Liver (tissue), 9 donors: Measurements from ENCODE around the gene NNMT. TPM values are rescaled to one million over a fixed set of nuclear protein-coding genes. Genes with fewer than 3 reads are reported as not detected.

ENCODE experiments used
- DNase-seq: peaks from one replicate; pipeline ENCODE4 v3.0.0-alpha.2; 2017; ENCODE audit warnings: low spot score
- H3K27ac ChIP-seq, 2 donors: one replicate each; pipeline ENCODE4 v1.7.0; 2013; ENCODE audit warnings: inconsistent platforms in 2 of 2, low read length in 2 of 2, control low read depth in 1 of 2, low read depth in 1 of 2, mild to moderate bottlenecking in 1 of 2
- H3K27me3 ChIP-seq, 4 donors: one replicate each; pipeline versions ENCODE4 v1.6.1 to v1.7.0; 2013; ENCODE audit warnings: low read length in 3 of 4, inconsistent platforms in 1 of 4, mild to moderate bottlenecking in 1 of 4, moderate library complexity in 1 of 4; ENCODE audit not compliant: control insufficient read depth in 4 of 4, insufficient read depth in 4 of 4
- H3K36me3 ChIP-seq, 4 donors: one replicate each; pipeline versions ENCODE4 v1.6.1 to v1.7.0; 2013; ENCODE audit warnings: low read length in 3 of 4, mild to moderate bottlenecking in 3 of 4, low read depth in 1 of 4, moderate library complexity in 1 of 4; ENCODE audit not compliant: control insufficient read depth in 4 of 4, insufficient read depth in 3 of 4
- H3K4me1 ChIP-seq, 4 donors: one replicate each; pipeline versions ENCODE4 v1.6.1 to v1.7.0; 2013; ENCODE audit warnings: low read length in 3 of 4, mild to moderate bottlenecking in 3 of 4, moderate library complexity in 1 of 4; ENCODE audit not compliant: control insufficient read depth in 4 of 4, insufficient read depth in 4 of 4
- H3K4me3 ChIP-seq, 3 donors: one replicate each; pipeline versions ENCODE4 v1.6.1 to v1.7.0; 2013; ENCODE audit warnings: low read length in 3 of 3, control low read depth in 1 of 3, low read depth in 1 of 3, mild to moderate bottlenecking in 1 of 3
- H3K9ac ChIP-seq, 2 donors: one replicate each; pipeline ENCODE4 v1.7.0; 2013; ENCODE audit warnings: low read length in 2 of 2, mild to moderate bottlenecking in 2 of 2, moderate library complexity in 2 of 2, control low read depth in 1 of 2, low read depth in 1 of 2
- H3K9me3 ChIP-seq, 4 donors: one replicate each; pipeline versions ENCODE4 v1.6.1 to v1.7.0; 2013; ENCODE audit warnings: low read length in 3 of 4; ENCODE audit not compliant: control insufficient read depth in 4 of 4
- EGR1 ChIP-seq, 2 donors: IDR thresholded peaks; 2 replicates each; pipeline ENCODE4 v1.6.1; 2016 to 2018; ENCODE audit warnings: antibody characterized with exemption in 2 of 2, low read depth in 2 of 2
- FOXA1 ChIP-seq: IDR thresholded peaks from 2 replicates; pipeline ENCODE4 v1.6.1; 2016; ENCODE audit warnings: antibody characterized with exemption
- FOXA2 ChIP-seq: IDR thresholded peaks from 2 replicates; pipeline ENCODE4 v1.6.1; 2016; ENCODE audit warnings: antibody characterized with exemption
- GABPA ChIP-seq, 2 donors: IDR thresholded peaks in 1 of 2; conservative IDR thresholded peaks in 1 of 2; 2 replicates each; pipeline ENCODE4 v1.6.1; 2016; ENCODE audit warnings: antibody characterized with exemption in 2 of 2, mild to moderate bottlenecking in 1 of 2, moderate library complexity in 1 of 2
- HNF4A ChIP-seq, 2 donors: conservative IDR thresholded peaks; 2 replicates each; pipeline ENCODE4 v1.6.1; 2016; ENCODE audit warnings: antibody characterized with exemption in 2 of 2, mild to moderate bottlenecking in 2 of 2
- HNF4G ChIP-seq: IDR thresholded peaks from 2 replicates; pipeline ENCODE4 v1.6.1; 2016; ENCODE audit warnings: antibody characterized with exemption
- JUND ChIP-seq, 2 donors: IDR thresholded peaks; 2 replicates each; pipeline ENCODE4 v1.6.1; 2016; ENCODE audit warnings: antibody characterized with exemption in 2 of 2
- NR2F2 ChIP-seq: IDR thresholded peaks from 2 replicates; pipeline ENCODE4 v1.6.1; 2016; ENCODE audit warnings: antibody characterized with exemption
- RAD21 ChIP-seq, 2 donors: IDR thresholded peaks; 2 replicates each; pipeline ENCODE4 v1.6.1; 2016; ENCODE audit warnings: antibody characterized with exemption in 2 of 2, mild to moderate bottlenecking in 2 of 2
- RXRA ChIP-seq, 2 donors: IDR thresholded peaks; 2 replicates each; pipeline ENCODE4 v1.6.1; 2017 to 2018; ENCODE audit warnings: antibody characterized with exemption in 2 of 2, mild to moderate bottlenecking in 1 of 2
- SP1 ChIP-seq: IDR thresholded peaks from 2 replicates; pipeline ENCODE4 v1.6.1; 2018; ENCODE audit warnings: antibody characterized with exemption, mild to moderate bottlenecking
- TAF1 ChIP-seq: conservative IDR thresholded peaks from 2 replicates; pipeline ENCODE4 v1.6.1; 2016; ENCODE audit warnings: antibody characterized with exemption, mild to moderate bottlenecking
- YY1 ChIP-seq: IDR thresholded peaks from 2 replicates; pipeline ENCODE4 v1.6.1; 2016; ENCODE audit warnings: antibody characterized with exemption, mild to moderate bottlenecking
- WGBS: extraction: QIAGEN DNeasy Blood & Tissue Kit; methylation state at CpG from one replicate; pipeline ENCODE4 v1.1.7; 2013; 5-methylcytosine and 5-hydroxymethylcytosine counted together
- polyA plus RNA-seq, 2 donors: library from polyadenylated mRNA; stranded (reverse) in 1 of 2; unstranded in 1 of 2; fragments of 200-250 nt in 1 of 2; fragments of >200 nt in 1 of 2; fragmentation: Nextera tagmentation in 1 of 2; extraction: Ambion mirVana in 1 of 2; gene quantifications; one replicate each; pipeline versions ENCODE4 v1.2.1 to v1.2.3, GENCODE V29; 2013 to 2015
- total RNA-seq, 2 donors: library from RNA; depleted of rRNA; stranded (reverse); fragments of >200 nt; gene quantifications; one replicate each; pipeline ENCODE4 v1.2.3, GENCODE V29; 2014
- TF ChIP-seq, protein P1 (sequence below): fragments of 150-350 bp; IDR thresholded peaks from 2 replicates; pipeline ENCODE4 v1.5.1; 2017; ENCODE audit warnings: improper control_type of control experiment, low read depth, low read length; ENCODE audit not compliant: missing input control
- TF ChIP-seq, protein P2 (sequence below): IDR thresholded peaks from 2 replicates; pipeline ENCODE4 v1.6.1; 2016; ENCODE audit warnings: antibody characterized with exemption, mild to moderate bottlenecking
- TF ChIP-seq, protein P3 (sequence below): IDR thresholded peaks from 2 replicates; pipeline ENCODE4 v1.6.1; 2016; ENCODE audit warnings: antibody characterized with exemption
- donor health status: healthy.
- donor health status: healthy.
- donor health status: healthy.
- donor health status: healthy.
- donor health status: healthy.

Gene NNMT
- total and polyA plus RNA-seq, 4 donors = 0.47 to 3,724 (median 2,877) TPM

DNA sequence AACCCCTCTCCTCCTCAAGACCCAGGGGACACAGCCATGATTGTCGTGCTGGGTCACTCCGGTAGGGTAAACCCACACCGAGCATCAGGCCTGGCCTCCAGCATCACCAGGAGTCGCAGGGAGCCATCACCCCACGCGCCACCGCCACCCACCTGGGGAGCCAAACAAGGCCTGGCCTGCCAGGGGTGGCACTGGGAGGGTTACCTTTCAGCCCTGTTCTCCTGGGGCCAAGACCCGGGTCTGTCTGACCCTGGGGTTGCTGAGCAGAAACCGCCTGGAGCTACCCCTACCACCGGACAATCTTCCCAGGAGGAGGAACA, 39.3 kb upstream of the NNMT start:
- H3K9ac ChIP-seq = no peak overlapping the region
- no peaks in the 10 kb centered on the region for H3K27me3 ChIP-seq
- no peak overlapping the region for H3K4me3 ChIP-seq
- TF ChIP-seq GABPA (IDR thresholded peaks at IDR 0.05 in 1 of 2, conservative IDR thresholded peaks at IDR 0.05 in 1 of 2) = no peak
- TF ChIP-seq FOXA2 = no peak
- no peak for TF ChIP-seq HNF4G
- H3K27ac ChIP-seq = peak overlapping the region; percentile 69 to 81
- peaks cover 0 to 6% (median 2%) of the 10 kb centered on the region in 4 donors for H3K36me3 ChIP-seq
- WGBS = 92% methylated on average over 10 of the region's 10 CpGs
- DNase-seq = no peak
- H3K4me1 ChIP-seq = peaks cover 14 to 64% (median 50%) of the 10 kb centered on the region in 4 donors
- H3K9me3 ChIP-seq = no peaks in the 10 kb centered on the region

DNA sequence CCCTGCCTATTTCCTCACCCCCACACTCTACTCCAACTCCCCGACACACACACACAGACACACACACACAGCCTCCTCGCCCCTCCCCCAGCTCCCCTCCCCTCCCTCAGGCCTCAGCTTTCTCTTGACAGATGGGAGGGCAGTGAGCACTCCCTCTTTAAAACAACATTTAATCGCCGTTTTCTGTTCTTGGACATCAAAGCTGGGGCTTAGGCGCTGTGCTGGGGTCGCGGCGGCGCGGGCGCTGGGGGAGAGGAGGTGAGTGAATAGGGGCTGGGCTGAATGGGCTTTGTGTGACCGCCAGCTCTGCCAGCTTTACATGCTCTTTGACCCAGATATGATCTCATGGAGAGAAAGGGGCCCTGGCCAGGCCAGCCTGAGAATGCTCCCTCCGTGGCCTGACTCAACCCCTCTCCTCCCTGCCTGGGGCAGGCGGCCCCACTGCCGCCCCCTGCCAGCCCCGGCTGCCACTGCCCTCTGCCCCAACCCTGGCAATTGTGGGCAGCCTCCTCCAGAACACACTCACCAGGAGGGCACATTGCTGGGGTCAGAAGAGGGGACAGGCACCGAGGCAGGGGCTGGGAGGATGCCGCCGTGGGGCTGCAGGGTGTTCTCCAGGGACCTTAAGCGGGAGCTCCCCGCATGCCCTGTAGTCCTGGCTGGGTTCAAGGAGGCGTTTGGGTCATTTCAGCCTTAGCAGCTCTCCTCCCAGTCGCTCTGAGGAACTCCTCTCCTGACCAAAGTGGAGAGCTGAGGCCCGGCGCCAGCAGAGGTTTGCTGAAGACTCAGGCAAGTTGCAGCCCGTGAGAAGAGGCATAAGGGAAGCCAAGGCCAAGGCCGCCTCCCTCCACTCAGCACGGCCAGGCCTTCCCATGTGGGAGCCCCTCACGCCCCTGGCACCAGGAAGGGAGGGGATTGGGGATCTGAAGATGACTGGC, 38.3 kb upstream of the NNMT start:
- DNase-seq = peak; percentile 52
- Histone ChIP-seq H3K27me3 (no peaks in the 10 kb centered on the region), H3K4me1 (peaks cover 16 to 72% (median 56%) of the 10 kb centered on the region in 4 donors), H3K27ac (peak overlapping the region; percentile 69 to 81), H3K9ac (peak overlapping the region in 1 of 2 donors; percentile 45), H3K9me3 (no peaks in the 10 kb centered on the region), H3K4me3 (no peak overlapping the region), H3K36me3 (peaks cover 0 to 2% (median 0%) of the 10 kb centered on the region in 4 donors)
- 54% methylated on average over 29 of the region's 29 CpGs for WGBS
- TF ChIP-seq HNF4A (conservative IDR thresholded peaks at IDR 0.05) (peak; percentile 30 to 32), SP1 (peak; percentile 59), RXRA (IDR thresholded peaks at IDR 0.05) (peak; percentile 83 to 91), YY1 (peak; percentile 10), NR2F2 (peak; percentile 12), RAD21 (IDR thresholded peaks at IDR 0.05) (peak in 1 of 2 donors; percentile 61), JUND (IDR thresholded peaks at IDR 0.05) (peak; percentile 61 to 62)
- TF ChIP-seq, protein P1, sequence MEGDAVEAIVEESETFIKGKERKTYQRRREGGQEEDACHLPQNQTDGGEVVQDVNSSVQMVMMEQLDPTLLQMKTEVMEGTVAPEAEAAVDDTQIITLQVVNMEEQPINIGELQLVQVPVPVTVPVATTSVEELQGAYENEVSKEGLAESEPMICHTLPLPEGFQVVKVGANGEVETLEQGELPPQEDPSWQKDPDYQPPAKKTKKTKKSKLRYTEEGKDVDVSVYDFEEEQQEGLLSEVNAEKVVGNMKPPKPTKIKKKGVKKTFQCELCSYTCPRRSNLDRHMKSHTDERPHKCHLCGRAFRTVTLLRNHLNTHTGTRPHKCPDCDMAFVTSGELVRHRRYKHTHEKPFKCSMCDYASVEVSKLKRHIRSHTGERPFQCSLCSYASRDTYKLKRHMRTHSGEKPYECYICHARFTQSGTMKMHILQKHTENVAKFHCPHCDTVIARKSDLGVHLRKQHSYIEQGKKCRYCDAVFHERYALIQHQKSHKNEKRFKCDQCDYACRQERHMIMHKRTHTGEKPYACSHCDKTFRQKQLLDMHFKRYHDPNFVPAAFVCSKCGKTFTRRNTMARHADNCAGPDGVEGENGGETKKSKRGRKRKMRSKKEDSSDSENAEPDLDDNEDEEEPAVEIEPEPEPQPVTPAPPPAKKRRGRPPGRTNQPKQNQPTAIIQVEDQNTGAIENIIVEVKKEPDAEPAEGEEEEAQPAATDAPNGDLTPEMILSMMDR = no peak
- TF ChIP-seq, protein P2, sequence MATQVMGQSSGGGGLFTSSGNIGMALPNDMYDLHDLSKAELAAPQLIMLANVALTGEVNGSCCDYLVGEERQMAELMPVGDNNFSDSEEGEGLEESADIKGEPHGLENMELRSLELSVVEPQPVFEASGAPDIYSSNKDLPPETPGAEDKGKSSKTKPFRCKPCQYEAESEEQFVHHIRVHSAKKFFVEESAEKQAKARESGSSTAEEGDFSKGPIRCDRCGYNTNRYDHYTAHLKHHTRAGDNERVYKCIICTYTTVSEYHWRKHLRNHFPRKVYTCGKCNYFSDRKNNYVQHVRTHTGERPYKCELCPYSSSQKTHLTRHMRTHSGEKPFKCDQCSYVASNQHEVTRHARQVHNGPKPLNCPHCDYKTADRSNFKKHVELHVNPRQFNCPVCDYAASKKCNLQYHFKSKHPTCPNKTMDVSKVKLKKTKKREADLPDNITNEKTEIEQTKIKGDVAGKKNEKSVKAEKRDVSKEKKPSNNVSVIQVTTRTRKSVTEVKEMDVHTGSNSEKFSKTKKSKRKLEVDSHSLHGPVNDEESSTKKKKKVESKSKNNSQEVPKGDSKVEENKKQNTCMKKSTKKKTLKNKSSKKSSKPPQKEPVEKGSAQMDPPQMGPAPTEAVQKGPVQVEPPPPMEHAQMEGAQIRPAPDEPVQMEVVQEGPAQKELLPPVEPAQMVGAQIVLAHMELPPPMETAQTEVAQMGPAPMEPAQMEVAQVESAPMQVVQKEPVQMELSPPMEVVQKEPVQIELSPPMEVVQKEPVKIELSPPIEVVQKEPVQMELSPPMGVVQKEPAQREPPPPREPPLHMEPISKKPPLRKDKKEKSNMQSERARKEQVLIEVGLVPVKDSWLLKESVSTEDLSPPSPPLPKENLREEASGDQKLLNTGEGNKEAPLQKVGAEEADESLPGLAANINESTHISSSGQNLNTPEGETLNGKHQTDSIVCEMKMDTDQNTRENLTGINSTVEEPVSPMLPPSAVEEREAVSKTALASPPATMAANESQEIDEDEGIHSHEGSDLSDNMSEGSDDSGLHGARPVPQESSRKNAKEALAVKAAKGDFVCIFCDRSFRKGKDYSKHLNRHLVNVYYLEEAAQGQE = no peak

DNA sequence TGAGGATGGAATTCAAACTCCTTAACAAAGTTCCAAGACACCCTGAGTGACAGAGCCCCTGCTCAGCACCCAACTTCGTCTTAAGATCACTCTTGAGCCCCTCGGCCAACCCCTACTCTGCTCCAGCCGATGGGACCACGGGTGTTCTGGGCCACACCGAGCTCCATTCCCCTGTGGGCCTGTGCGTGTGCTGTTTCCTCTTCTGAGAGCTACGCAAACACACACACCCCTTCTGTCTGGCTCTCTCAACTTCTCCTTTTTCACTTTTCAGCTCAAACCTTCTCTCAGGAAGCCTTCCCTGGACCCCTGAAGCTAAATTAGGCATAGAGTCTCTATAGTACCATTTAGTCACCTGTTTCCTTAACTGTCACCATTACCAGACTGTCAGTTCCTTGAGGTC, 37.5 kb upstream of the NNMT start:
- no peaks in the 10 kb centered on the region for H3K27me3 ChIP-seq
- no peaks in the 10 kb centered on the region for H3K36me3 ChIP-seq
- H3K9ac ChIP-seq = no peak overlapping the region
- no peak overlapping the region for H3K4me3 ChIP-seq
- 85% methylated on average over 7 of the region's 7 CpGs for WGBS
- no peak for TF ChIP-seq JUND (IDR thresholded peaks at IDR 0.05)
- TF ChIP-seq, protein P2 = no peak
- no peak for TF ChIP-seq NR2F2
- TF ChIP-seq TAF1 = no peak
- TF ChIP-seq, protein P3, sequence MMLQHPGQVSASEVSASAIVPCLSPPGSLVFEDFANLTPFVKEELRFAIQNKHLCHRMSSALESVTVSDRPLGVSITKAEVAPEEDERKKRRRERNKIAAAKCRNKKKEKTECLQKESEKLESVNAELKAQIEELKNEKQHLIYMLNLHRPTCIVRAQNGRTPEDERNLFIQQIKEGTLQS = no peak
- no peak for TF ChIP-seq SP1
- TF ChIP-seq FOXA1 = no peak
- no peak for TF ChIP-seq EGR1 (IDR thresholded peaks at IDR 0.05; ENCODE audit: low read depth in 2 of 2)
- H3K4me1 ChIP-seq = peaks cover 17 to 75% (median 59%) of the 10 kb centered on the region in 4 donors
- DNase-seq = no peak
- H3K9me3 ChIP-seq = no peaks in the 10 kb centered on the region
- H3K27ac ChIP-seq = peak overlapping the region; percentile 69 to 81
